Adrenal gland (tissue), 5 donors: ENCODE measurements around the gene FPR1.

ENCODE experiments used
- POLR2A ChIP-seq, 2 donors: fragments of 450-650 bp; IDR thresholded peaks; one replicate each; pipeline ENCODE4 v1.6.1; 2017; ENCODE audit warnings: antibody characterized with exemption in 2 of 2, mild to moderate bottlenecking in 2 of 2, moderate library complexity in 1 of 2
- TF ChIP-seq, protein P1 (sequence below), 6 experiments: fragments of 450-650 bp in 4 of 6; fragments of 200-600 bp in 2 of 6; sonication (generic) in 1 of 6; IDR thresholded peaks; 1 replicate in 5 of 6; 2 replicates in 1 of 6; pipeline versions ENCODE4 v1.5.1 to v1.8.0; 2016 to 2021; ENCODE audit warnings: antibody characterized with exemption in 6 of 6, mild to moderate bottlenecking in 2 of 6, moderate library complexity in 1 of 6
- donor health status: DM: no; HTN: no; CAD: no.

DNA sequence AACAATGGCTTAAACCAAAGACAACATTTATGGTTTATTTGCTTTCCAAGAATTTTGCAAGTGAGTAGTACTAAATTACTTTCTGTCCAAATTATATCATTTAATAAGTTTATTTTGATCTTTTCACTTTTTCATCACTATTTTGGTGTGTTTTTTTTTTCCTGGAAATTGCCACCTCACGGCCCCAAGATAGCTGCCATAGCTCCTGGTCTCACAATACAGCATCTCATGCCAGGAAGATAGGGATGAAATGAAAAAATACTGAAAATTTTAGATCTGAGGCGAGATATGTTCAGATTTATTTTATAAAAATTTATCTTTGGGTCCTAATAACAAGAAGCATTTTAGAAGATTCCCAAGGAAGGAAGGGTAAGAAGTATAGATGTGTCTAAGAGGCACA lies 36.4 kb upstream of the FPR1 start:
- TF ChIP-seq, protein P1, sequence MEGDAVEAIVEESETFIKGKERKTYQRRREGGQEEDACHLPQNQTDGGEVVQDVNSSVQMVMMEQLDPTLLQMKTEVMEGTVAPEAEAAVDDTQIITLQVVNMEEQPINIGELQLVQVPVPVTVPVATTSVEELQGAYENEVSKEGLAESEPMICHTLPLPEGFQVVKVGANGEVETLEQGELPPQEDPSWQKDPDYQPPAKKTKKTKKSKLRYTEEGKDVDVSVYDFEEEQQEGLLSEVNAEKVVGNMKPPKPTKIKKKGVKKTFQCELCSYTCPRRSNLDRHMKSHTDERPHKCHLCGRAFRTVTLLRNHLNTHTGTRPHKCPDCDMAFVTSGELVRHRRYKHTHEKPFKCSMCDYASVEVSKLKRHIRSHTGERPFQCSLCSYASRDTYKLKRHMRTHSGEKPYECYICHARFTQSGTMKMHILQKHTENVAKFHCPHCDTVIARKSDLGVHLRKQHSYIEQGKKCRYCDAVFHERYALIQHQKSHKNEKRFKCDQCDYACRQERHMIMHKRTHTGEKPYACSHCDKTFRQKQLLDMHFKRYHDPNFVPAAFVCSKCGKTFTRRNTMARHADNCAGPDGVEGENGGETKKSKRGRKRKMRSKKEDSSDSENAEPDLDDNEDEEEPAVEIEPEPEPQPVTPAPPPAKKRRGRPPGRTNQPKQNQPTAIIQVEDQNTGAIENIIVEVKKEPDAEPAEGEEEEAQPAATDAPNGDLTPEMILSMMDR (IDR thresholded peaks at IDR 0.05): no peak
- TF ChIP-seq POLR2A (IDR thresholded peaks at IDR 0.05): no peak
